GM18519 (cell line): ENCODE measurements around the gene RAPGEF2.

Source experiments
- ATAC-seq: cut with Tn5 transposase; IDR thresholded peaks from one replicate; pipeline ENCODE4 v1.9.1; 2021; ENCODE audit warnings: mild to moderate bottlenecking, moderate library complexity; ENCODE audit not compliant: unreplicated experiment, low FRiP score

The RAPGEF2 gene

DNA sequence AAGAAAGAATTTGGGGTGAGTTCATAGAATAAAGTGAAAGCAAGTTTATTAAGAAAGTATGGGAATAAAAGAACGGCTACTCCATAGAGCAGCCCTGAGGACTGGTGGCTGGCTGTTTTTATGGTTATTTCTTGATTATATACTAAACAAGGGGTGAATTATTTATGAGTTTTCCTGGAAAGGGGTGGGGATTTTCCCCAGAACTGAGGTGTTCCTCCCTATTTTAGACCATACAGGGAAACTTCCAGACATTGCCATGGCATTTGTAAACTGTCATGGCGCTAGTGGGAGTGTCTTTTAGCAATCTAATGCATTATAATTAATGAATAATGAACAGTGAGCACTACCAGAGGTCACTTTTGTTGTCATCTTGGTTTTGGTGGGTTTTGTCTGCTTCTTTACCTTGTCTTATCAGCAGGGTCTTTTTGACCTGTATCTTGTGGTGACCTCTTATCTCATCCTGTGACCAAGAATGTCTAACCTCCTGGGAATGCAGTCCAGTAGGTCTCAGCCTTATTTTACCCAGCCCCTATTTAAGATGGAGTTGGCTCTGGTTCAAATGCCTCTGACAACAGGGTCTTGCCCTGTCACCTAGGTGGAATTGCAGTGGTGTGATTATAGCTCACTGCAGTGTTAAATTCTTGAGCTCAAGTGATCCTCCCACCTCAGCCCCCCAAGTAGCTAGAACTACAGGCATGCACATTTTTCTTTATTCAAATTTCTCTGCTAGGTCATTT lies 27.1 kb downstream of the RAPGEF2 start:
- no peak for ATAC-seq

DNA sequence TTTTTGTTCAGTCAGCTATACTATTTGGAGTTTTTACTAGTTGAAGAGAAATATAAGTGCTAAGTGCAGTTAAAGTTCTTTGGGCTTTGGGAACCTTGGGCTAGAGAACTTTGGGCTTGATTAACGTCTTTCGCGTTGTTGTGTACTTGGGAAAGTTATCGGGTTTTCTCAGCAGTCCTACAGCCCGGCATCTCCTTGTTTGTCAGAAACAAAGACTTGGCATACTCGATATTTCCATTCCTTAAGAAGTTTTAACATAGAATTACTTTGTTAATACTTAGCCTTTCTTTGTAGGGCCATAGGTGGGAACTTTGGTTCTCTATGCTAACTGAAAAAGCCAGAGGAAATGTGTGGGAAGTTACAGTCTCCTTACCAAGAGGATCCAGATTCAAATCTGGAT lies 28.7 kb downstream of the RAPGEF2 start:
- no peak for ATAC-seq

DNA sequence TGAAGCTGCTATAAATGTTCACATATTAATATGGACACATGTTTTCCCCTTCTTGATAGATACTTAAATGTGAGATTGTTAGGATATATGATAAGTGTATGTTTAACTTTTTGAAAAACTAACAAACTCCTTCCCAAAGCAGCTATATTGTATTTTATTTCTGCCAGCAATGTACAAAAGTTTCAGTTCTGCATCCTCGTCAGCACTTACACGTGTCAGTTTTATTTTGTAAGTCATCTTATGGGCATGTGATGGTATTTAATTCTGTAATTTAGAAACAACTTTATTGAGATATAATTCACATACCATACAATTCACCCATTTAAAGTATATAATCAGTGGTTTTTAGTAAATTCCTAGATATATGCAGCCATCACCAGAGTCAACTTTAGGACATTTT lies 31.6 kb downstream of the RAPGEF2 start:
- ATAC-seq, result no peak

DNA sequence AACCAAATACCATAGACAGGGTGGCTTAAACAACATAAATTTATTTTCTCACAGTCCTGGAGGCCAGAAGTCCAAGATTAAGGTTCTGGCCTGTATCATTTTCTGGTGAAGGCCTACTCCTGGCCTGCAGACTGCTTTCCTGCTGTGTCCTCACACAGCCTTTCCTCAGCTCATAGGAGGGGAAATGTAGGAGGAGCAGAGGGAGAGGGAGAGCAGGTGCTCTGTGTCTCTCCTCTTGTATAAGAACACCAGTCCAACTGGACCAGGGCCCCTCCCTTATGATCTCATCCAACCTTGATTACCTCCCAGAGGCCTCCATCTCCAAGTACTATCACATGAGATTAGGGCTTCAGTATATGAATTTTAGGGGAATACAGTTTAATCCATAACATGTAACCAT lies 34.3 kb downstream of the RAPGEF2 start:
- no peak for ATAC-seq

DNA sequence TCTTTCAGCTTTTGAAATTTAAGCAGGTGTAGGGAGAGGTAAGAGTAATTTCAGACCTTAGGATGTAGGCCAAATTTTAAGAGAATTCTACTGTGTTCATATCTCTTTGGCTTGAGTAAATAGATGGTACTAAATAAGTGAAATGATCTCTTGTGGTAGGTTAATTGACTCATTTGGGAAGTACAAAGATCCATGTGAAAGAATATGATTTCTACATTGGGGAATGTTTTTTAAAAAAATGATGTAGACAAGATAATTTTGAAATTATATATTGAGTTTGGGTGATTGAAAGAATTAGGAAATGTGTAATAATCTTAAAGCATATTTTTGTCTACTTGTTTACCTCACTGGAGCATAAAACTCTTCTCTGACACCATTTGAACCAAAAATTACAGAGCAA lies 35.6 kb downstream of the RAPGEF2 start:
- ATAC-seq, result no peak

DNA sequence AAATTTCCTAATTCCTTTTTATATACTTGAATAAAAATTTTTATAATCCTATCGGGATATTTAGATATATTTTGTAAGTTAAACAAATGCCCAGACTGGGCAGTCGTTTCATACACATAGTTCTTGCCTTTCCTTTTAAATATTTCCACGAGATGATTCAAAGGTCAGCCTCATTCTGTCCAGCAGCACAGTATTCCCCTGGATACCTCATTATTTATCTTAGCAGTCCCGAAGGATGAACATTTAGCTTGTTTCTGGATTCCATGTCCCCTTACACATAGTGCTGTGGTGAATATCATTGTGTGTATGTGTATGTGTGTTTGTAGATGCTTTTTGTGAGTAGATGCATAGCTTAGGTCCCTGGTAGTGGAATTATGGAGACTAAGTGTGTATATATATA lies 38.3 kb downstream of the RAPGEF2 start:
- ATAC-seq, result no peak

DNA sequence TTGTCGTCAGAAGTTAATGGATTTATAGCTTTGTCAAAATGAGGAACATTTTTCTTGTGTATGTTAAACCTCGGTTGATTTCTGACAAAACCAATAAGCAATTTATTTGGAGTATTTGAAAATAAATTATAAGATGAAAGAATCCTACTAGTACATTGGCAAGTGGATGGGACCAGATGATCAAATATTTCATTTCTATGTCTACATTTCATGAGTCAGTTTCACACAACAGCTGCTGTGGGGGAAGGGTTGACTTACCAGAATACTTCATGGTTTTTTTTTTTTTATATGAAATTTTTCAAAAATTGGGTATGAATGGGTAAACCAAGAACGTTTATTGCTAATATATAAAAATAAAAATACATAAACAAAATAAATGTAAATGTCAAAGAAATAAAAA lies 39.4 kb downstream of the RAPGEF2 start:
- no peak for ATAC-seq

DNA sequence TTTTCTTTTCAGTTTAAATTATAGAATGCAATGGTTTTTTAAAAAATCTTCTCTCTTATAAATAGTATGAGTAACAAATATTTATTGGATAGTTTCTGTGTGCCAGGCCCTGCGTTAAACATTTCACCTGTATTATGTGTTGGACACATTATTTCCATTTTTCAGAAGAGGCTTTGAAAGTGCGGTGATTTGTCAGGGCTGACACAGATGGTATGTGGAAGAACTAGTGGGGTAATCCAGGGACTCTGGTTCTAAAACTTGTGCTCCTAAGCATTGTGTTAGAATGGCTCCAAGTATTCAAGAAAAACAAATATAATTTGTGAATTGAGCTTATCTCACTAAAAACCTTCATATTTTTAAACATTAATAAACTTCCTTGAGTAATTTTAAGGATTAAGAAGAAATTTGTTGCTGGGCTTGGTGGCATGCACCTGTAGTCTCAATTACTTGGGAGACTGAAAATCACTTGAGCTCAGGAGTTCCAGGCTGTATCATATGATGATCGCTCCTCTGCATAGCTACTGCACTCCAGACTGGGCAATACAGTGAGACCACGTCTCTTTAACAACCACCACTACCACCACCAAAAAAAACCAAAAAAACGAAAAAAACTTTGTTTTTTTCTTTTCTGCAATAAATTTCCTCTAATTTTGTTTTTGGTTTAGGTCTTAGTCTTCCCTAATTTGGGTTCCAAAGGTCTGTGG lies 40.0 kb downstream of the RAPGEF2 start:
- no peak for ATAC-seq

DNA sequence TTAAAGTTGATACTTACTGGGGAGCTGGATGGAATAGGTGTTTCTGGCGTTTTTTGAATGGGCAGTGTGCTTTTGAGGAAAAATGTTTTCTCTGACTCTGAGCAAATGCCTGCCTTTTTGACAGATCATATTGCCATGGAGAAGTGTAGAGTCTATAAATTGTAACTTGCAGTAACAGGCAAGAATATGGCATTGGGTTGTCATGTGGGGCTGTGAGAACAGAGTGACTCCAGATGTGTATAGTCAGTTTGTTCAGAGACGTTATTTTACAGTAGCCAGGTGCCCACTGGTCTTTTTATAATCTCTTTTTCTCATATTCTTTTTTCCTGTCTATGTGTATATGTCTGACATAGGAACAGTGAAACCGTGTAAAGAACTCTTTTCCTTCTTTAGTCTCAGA lies 40.8 kb downstream of the RAPGEF2 start:
- ATAC-seq, result no peak

DNA sequence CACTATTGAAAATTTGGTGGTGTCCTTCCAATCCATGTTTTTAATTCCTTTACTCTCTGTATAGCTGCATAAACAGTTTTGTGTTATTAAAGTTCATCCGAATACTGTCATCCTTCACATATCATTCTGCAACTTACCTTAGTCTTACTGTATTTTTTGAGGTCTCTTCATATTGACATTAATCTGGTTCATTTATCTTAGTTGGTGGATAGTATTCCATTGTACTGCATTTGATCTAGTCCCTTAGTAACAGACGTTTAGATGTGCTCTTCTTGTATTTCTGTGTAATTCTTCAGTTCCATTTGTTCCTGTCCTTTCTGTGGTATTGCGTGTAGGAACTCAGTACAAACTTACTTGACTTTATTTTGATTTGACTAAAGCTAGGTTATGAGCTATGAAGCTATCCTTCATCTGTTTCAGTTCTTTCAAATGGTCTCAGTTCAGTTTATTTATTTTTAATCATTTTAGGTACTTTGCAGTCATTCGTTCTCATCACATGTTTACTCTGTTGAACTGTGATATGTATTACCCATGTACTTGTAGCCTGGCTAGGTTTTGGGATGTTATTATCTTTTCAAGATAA lies 41.3 kb downstream of the RAPGEF2 start:
- ATAC-seq, result no peak

DNA sequence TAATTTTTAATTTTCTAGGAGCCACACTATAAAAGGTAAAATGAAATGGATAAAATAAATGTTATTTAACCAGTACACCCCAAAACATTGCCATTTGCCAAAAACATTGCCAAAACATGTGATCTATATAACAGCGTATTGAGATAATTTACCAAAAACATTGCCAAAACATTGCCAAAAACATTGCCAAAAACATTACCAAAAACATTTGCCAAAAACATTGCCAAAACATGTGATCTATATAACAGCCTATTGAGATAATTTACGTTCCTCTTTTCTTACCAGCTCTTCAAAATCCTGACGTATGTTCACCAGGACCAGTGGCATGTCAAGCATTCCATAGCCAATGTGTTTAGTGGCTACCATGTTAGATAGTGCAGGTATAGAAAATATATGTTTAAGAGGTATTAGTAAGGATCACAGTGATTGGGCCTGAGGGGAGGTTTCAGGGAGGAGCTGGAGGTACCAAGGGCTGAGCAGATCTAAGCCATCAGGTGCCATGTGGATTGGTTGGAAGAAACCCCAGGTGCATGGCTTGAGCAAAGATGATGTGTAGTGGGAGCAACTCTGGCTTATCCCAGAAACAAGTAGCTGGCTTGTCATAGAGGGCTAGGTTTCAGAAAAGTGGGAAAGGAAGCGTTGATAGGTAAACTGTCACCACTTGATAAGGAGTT lies 42.6 kb downstream of the RAPGEF2 start:
- no peak for ATAC-seq

DNA sequence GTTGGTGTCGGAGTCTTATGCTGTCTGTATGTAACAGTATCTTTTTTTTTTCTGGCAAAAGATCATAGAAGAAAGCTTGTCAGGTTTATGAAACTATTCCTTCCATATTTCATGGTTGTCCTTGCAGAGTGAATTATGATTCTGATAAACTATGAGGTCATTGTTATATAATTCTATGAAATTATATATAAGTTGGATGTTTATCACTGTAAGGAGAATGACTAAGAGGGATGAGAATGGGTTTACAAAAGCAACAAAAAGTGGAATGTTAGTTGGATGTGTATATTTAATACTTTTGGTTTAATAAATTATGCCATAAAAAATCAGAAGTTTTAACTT lies 43.1 kb downstream of the RAPGEF2 start:
- ATAC-seq, result no peak

DNA sequence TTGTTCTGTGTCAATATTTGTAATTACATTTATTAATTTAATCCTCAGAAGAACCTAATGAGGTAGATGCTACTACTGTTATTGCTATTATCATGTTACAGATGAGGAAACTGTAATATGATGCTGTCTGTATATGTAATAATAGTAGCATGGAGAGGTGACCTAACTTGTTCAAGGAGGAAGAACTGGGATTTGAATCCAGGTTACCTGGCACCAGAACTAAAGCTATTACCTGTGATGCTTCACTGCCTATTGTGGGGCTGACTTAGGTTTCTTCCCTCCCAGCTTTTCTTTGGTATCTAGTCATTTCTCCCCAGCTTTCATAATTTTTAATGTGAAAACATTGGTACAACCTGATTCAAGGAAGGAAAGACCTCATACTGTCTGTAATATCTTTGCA lies 43.6 kb downstream of the RAPGEF2 start:
- ATAC-seq, result no peak

DNA sequence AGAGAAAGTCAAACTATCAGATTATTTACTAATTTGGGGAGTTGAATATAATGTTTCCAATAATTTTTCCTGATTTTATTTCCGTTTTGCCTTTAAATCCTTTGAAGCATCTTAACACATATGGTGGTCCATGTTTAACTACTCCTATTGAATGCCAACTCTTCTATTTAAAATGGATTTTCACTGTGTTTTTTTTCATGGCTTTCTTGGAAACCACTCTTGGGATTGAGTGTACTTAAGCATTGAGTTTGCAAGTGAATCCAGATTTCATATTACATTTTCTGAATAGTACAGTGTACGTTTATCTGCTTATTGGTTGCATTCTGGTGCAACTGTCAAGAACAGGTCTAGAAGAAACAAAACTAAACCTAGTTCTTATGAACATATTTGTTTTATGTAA lies 45.6 kb downstream of the RAPGEF2 start:
- ATAC-seq, result no peak

DNA sequence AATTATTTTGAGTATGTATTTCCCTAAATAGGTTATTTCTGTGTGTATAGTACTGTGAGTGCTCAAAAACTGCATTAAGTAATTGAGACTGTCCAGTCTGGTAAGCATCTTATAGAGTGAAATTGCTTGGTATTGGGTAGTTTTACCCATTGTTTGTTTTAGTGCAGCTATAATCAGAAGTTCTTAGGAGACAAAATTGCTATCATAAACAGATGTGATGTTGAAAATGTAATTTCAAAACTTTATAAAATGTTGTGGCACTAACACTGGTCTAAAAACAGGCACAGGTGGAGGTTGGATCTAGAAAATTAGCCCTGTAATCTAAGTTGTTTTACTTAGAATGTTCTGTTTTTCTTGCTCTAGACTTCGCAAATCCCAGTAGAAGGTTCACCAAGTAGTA lies 46.8 kb downstream of the RAPGEF2 start:
- no peak for ATAC-seq

DNA sequence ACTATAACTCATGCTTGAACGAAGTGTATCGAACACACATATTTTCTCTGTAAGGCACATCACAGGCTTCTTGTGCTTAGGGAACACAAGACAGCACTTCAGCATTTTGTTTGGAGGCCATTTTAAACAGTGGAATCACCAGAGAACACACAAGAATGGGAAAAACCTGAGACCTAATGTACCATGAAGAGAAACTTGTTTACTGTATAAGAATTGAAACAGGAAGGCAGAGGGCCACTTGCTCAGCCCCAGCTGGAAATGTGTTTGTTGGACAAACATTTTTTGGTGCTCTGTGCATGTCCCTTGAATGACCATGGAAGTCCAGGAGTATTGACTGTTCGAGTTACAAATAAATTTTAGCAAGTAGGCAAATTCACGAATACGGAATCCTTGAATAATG lies 47.5 kb downstream of the RAPGEF2 start:
- no peak for ATAC-seq

DNA sequence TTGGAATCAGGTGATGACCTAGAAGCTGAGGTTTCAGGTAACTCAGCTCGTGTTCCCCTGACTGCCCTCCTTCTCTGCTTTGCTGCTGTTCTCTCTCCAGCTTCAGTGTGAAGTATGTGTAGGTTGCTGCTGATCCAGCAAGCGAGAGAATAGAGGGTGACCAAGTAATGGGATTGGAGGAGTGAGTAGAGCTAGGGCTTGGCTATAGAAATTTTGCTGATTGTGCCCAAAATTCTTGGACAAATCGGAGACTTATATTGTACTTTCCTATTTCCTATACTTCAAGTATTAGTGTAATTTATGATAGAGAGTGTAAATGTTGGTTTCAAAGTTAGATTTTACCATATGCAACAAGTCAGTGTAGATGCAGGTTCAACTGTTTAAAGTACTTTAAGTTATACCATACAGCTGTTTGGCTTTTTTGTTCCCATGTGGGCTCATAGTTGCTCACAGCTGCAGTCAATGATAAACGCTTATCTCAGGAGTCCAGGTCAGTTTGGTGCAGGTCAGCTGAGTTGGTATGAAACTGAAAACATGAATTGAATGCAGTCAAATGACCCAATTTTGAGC lies 48.0 kb downstream of the RAPGEF2 start:
- ATAC-seq, result peak; percentile 41

DNA sequence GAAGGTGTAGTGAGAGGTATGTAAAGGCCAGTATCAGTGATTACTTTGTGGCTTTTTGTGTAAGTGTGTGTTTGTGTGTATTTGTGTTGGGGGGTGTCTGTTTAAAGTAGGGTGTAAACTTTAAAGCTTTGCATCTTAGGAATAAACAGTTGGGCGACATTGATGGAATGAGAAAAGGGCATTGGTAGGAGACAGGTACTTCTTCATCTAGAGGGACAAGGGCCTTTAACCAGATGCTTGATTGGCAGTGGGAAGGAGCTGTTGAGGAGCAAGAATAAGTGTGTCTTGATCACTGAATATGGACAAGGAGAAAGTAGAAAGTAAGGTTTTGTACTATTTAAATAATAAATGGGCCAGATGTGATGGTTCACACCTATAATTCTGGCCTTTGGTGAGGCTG lies 48.8 kb downstream of the RAPGEF2 start:
- no peak for ATAC-seq

DNA sequence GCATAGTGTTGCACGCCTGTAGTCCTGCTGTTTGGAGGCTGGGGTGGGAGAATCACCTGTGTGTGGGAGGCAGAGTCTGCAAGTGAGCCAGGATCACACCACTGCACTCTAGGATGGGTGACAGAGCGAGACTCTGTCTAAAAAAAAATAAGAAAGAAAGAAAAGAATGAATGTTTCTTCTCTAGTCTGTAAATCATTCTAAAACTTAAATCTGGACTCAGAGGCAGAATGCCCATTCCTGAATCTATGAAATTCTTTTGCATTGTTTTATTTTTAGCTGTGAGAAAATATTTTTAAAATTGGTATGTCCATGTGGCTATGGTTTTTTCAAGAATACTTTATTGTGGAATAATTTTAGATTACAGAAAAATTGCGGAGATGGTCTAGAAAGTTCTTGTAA lies 49.3 kb downstream of the RAPGEF2 start:
- ATAC-seq, result no peak

DNA sequence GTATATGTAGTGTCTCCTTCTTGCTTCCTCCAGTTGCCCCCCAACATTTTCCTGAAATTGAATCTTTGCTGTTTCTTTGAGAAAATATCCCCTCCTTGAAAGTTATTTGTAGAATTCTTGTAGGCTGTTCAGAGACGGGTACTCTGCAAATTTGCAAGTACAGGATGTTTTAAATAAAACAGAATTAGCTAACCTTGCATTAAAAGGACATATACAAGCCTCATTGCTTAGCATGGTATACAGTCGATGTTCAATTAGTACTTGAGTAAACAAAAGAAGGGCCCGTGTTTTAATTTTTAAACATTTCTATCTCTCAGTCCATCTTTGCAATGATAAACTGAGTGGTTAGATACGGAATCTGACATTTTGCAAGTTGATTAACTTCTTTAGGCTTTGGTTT lies 50.8 kb downstream of the RAPGEF2 start:
- ATAC-seq, result no peak

DNA sequence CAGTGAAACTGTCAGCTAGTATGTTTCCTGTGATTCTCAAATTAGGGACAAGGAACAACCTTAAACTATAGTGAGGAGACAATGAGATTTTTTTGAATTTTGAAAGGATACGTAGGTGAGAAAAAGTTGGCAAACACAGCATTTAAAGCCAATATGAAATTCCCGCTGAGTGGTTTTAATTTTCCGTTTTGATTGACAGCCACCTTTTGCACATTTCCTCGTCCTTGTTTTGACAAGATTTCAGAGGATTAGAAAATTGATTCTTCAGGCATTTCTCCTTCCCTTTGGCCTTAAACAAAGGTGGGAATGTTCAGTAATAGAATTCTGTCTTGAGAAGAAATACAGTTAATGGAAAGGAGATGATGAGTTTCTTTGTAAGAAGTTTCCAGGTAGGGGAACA lies 52.2 kb downstream of the RAPGEF2 start:
- no peak for ATAC-seq
